Measurements from ENCODE around the gene TP53I11. TPM values are rescaled to one million over a fixed set of nuclear protein-coding genes. Genes with fewer than 3 reads are reported as not detected.

The TP53I11 gene
- total and polyA plus RNA-seq, 2 experiments from 2014 or later, result 59.9 to 117 TPM

DNA sequence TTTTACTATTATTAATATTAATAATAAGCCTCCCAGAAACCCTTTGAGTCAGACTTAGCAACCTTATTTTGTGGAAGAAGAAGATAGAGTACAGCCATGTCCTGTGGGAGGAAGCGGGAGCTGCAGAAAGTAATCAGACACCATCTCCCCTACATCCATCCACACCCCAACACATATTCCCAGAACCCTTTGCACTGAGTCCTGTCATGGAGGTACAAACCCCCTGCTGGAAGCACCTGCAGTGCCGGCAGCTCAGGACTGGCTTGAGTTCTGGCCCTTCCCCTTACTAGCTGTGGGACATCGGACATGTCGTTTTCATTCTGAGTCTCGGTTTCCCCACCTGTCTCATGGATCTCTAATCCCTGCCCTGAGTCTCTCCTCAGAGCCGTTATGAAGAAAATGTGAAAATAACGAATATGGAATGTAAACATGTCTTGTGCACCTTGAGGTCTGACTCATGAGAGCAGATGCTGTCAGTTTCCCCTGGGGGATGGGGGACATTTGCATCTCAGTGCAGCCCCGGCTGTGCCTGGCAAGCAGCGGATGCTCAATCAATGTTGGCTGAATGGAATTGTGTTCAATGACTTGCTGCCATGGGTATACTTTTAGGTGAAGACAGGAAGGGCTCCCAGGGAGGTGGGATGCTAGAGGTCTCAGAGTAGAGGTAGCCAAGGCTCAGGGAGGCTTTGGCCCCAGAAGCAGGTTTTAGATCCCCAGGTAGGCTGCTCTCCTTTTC lies 45.4 kb downstream of the TP53I11 start:
- no peak for DNase-seq
- in situ Hi-C loops (cut with MboI), result loop anchor here (5.0 to 25.0 kb wide), 3 partner anchors 283 to 618 kb away; partner anchors contain the start of gene CD82

DNA sequence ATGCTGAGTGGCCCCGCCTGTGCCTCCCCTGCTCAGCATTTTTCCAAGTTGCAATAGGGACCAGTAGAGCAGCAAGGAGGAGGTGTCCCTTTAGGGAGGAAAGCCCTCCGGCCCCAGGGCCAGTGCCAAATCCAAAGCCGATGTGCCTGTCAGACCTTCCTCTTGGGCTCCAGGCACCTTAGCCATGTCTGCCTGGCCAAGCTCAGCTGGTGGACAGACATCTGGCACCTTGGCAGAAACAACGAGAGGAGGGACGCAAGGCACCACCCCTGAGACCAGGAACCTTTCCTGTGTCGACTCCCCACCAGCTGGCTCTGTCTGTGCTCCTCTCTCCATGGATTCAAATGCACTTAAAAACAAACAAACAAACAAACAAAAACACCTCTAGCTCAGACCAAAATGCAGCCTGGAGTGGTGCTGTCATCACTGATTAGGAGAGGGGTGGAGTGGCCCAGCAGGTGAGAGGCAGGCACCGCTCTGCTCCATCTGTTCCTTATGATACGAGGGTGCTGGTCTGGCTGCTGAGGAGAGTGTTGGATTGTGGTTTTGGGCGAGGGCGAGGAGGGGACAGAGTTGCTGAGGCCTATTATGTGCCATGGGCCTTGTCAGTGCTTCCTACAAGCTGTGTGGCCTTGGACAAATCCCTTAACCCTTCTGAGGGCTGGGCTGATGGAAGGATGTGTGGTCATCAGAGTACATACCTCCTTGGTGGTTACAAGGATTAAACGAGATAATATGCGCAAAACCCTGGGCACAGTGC lies 46.2 kb downstream of the TP53I11 start:
- H3K27me3 ChIP-seq (replicated peaks; ENCODE audit: insufficient read depth), result peaks cover 15% of the 10 kb centered on the region
- H3K4me3 ChIP-seq, result no peak overlapping the region
- no peak overlapping the region for H3K4me2 ChIP-seq (ENCODE audit: unreplicated experiment)
- H3K27ac ChIP-seq, result no peak overlapping the region
- in situ Hi-C loops (cut with MboI), result loop anchor here (5.0 to 25.0 kb wide), 3 partner anchors 282 to 617 kb away; partner anchors contain the start of gene CD82
- H4K20me1 ChIP-seq (ENCODE audit: insufficient read depth), result no peaks in the 10 kb centered on the region
- H3K4me1 ChIP-seq (ENCODE audit: insufficient read depth), result no peaks in the 10 kb centered on the region
- no peak overlapping the region for H2AFZ ChIP-seq
- no peaks in the 10 kb centered on the region for H3K79me2 ChIP-seq (ENCODE audit: insufficient read depth)
- DNase-seq, result no peak
- no peaks in the 10 kb centered on the region for H3K9me2 ChIP-seq (ENCODE audit: insufficient read depth)
- H3F3A ChIP-seq (ENCODE audit: insufficient read depth), result no peaks in the 10 kb centered on the region
- H3K9ac ChIP-seq, result no peak overlapping the region
- H3K9me3 ChIP-seq (ENCODE audit: low read depth), result no peaks in the 10 kb centered on the region
- no peaks in the 10 kb centered on the region for H3K36me3 ChIP-seq (ENCODE audit: low read depth)
- WGBS, 2 experiments (ENCODE audit: low coverage in 1 of 2, low lambda C conversion rate in 2 of 2, missing lambda C conversion rate in 2 of 2), result 42 to 45% methylated on average over 12 of the region's 12 CpGs
- no peak for TF ChIP-seq EZH2 (IDR thresholded peaks at IDR 0.05; ENCODE audit: insufficient read depth, poor library complexity, severe bottlenecking)
- TF ChIP-seq EZH2phosphoT487 (IDR thresholded peaks at IDR 0.05; ENCODE audit: insufficient read depth, low read depth), result no peak

More for the DNA sequence above, 45.4 kb downstream of the TP53I11 start:
- H3F3A ChIP-seq (ENCODE audit: insufficient read depth), result no peaks in the 10 kb centered on the region
- no peaks in the 10 kb centered on the region for H3K79me2 ChIP-seq (ENCODE audit: insufficient read depth)
- H3K9me3 ChIP-seq (ENCODE audit: low read depth), result no peaks in the 10 kb centered on the region
- no peaks in the 10 kb centered on the region for H3K4me1 ChIP-seq (ENCODE audit: insufficient read depth)
- TF ChIP-seq EZH2phosphoT487 (IDR thresholded peaks at IDR 0.05; ENCODE audit: insufficient read depth, low read depth), result no peak
- TF ChIP-seq EZH2 (IDR thresholded peaks at IDR 0.05; ENCODE audit: insufficient read depth, poor library complexity, severe bottlenecking), result no peak
- H2AFZ ChIP-seq, result no peak overlapping the region
- H3K36me3 ChIP-seq (ENCODE audit: low read depth), result no peaks in the 10 kb centered on the region
- no peak overlapping the region for H3K9ac ChIP-seq
- no peak overlapping the region for H3K27ac ChIP-seq
- 86 to 90% methylated on average over 9 of the region's 9 CpGs for WGBS, 2 experiments (ENCODE audit: low coverage in 1 of 2, low lambda C conversion rate in 2 of 2, missing lambda C conversion rate in 2 of 2)
- peaks cover 15% of the 10 kb centered on the region for H3K27me3 ChIP-seq (replicated peaks; ENCODE audit: insufficient read depth)
- no peak overlapping the region for H3K4me2 ChIP-seq (ENCODE audit: unreplicated experiment)
- H3K4me3 ChIP-seq, result no peak overlapping the region
- no peaks in the 10 kb centered on the region for H4K20me1 ChIP-seq (ENCODE audit: insufficient read depth)
- no peaks in the 10 kb centered on the region for H3K9me2 ChIP-seq (ENCODE audit: insufficient read depth)

DNA sequence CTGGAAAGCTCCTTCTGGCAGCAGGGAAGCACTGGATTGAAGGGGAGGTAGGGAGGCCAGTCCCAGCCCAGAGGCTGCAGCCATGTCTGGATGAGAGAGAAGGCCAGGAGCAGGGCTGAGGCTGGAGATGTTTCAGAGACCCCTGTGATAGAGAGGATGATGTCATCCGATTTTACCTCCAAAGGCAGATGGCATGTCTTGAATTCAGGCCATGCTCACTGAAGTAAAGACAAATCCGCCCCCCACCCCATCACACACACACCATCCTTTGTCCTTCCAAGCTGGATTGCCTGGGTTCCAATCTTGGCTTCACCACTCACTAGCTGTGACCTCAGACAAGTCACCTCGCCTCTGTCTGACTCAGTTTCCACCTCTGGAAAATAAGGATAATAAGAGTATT lies 47.2 kb downstream of the TP53I11 start:
- no peaks in the 10 kb centered on the region for H3K9me3 ChIP-seq (ENCODE audit: low read depth)
- H3K4me3 ChIP-seq, result no peak overlapping the region
- no peak overlapping the region for H2AFZ ChIP-seq
- H3K9me2 ChIP-seq (ENCODE audit: insufficient read depth), result no peaks in the 10 kb centered on the region
- in situ Hi-C loops (cut with MboI), result loop anchor here (10.0 to 25.0 kb wide), 2 partner anchors 339 to 616 kb away; partner anchors contain the start of gene CD82
- WGBS, 2 experiments (ENCODE audit: low coverage in 1 of 2, low lambda C conversion rate in 2 of 2, missing lambda C conversion rate in 2 of 2), result 71 to 76% methylated on average over 3 of the region's 3 CpGs
- H3K27me3 ChIP-seq (replicated peaks; ENCODE audit: insufficient read depth), result peaks cover 14% of the 10 kb centered on the region
- TF ChIP-seq EZH2 (IDR thresholded peaks at IDR 0.05; ENCODE audit: insufficient read depth, poor library complexity, severe bottlenecking) (no peak), EZH2phosphoT487 (IDR thresholded peaks at IDR 0.05; ENCODE audit: insufficient read depth, low read depth) (no peak)
- H3F3A ChIP-seq (ENCODE audit: insufficient read depth), result no peaks in the 10 kb centered on the region
- no peaks in the 10 kb centered on the region for H3K79me2 ChIP-seq (ENCODE audit: insufficient read depth)
- H3K27ac ChIP-seq, result no peak overlapping the region
- no peak overlapping the region for H3K9ac ChIP-seq
- no peak for DNase-seq
- H3K4me1 ChIP-seq (ENCODE audit: insufficient read depth), result no peaks in the 10 kb centered on the region
- no peaks in the 10 kb centered on the region for H4K20me1 ChIP-seq (ENCODE audit: insufficient read depth)
- H3K36me3 ChIP-seq (ENCODE audit: low read depth), result no peaks in the 10 kb centered on the region
- H3K4me2 ChIP-seq (ENCODE audit: unreplicated experiment), result no peak overlapping the region

DNA sequence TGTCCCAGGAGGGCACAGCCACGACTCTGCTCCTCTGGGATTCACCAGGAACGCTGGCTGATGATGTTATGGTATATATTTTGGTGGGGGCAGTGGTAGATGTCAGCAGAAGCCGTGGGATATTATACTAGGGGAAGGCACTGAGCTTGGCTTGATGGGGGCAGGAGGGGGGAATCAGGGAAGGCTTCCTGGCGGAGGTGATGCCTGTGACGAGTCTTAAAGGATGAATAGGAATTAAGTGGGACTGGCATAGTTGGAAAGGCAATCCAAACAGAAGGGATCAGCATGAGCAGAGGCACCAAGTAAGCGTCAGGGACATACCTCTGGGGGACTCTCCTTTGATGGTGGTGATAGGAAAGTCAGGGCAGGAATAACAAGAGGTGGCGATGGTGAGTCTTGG lies 47.6 kb downstream of the TP53I11 start:
- Histone ChIP-seq H3K4me3 (no peak overlapping the region), H3K27me3 (replicated peaks; ENCODE audit: insufficient read depth) (peaks cover 14% of the 10 kb centered on the region), H3K4me1 (ENCODE audit: insufficient read depth) (no peaks in the 10 kb centered on the region), H3F3A (ENCODE audit: insufficient read depth) (no peaks in the 10 kb centered on the region), H3K79me2 (ENCODE audit: insufficient read depth) (no peaks in the 10 kb centered on the region), H3K9me2 (ENCODE audit: insufficient read depth) (no peaks in the 10 kb centered on the region), H4K20me1 (ENCODE audit: insufficient read depth) (no peaks in the 10 kb centered on the region), H3K4me2 (ENCODE audit: unreplicated experiment) (no peak overlapping the region), H3K9me3 (ENCODE audit: low read depth) (no peaks in the 10 kb centered on the region), H3K9ac (no peak overlapping the region), H2AFZ (no peak overlapping the region), H3K27ac (no peak overlapping the region), H3K36me3 (ENCODE audit: low read depth) (no peaks in the 10 kb centered on the region)
- in situ Hi-C loops (cut with MboI), result loop anchor here (10.0 to 25.0 kb wide), 2 partner anchors 338 to 616 kb away; partner anchors contain the start of gene CD82
- no peak for DNase-seq
- TF ChIP-seq EZH2 (IDR thresholded peaks at IDR 0.05; ENCODE audit: insufficient read depth, poor library complexity, severe bottlenecking) (no peak), EZH2phosphoT487 (IDR thresholded peaks at IDR 0.05; ENCODE audit: insufficient read depth, low read depth) (no peak)
- WGBS, 2 experiments (ENCODE audit: low coverage in 1 of 2, low lambda C conversion rate in 2 of 2, missing lambda C conversion rate in 2 of 2), result 66 to 70% methylated on average over 7 of the region's 7 CpGs
